Measurements from ENCODE around the gene SLK.

Gene SLK

GRCh38 chr10:104046651-104047050 lies 79.7 kb downstream of the SLK start:
- H3K36me3 ChIP-seq (ENCODE audit: insufficient read depth, insufficient read length, low read length) = no peaks in the 10 kb centered on the region
- H3K9me3 ChIP-seq (ENCODE audit: insufficient read depth, low read length) = no peaks in the 10 kb centered on the region
- H3K4me1 ChIP-seq (ENCODE audit: insufficient read depth, insufficient read length) = no peaks in the 10 kb centered on the region
- H3K9ac ChIP-seq (ENCODE audit: insufficient read length, low read depth) = no peak overlapping the region
- no peak overlapping the region for H3K4me3 ChIP-seq (ENCODE audit: insufficient read length, low read depth)
- no peaks in the 10 kb centered on the region for H3K27me3 ChIP-seq (ENCODE audit: insufficient read depth, insufficient read length)
- TF ChIP-seq YY1 (IDR thresholded peaks at IDR 0.05; ENCODE audit: insufficient read depth, insufficient read length) = no peak
- no peak for TF ChIP-seq ZNF274 (IDR thresholded peaks at IDR 0.05; ENCODE audit: low read depth, low read length)
- no peak for DNase-seq (ENCODE audit: low read depth, low spot score)

DNA sequence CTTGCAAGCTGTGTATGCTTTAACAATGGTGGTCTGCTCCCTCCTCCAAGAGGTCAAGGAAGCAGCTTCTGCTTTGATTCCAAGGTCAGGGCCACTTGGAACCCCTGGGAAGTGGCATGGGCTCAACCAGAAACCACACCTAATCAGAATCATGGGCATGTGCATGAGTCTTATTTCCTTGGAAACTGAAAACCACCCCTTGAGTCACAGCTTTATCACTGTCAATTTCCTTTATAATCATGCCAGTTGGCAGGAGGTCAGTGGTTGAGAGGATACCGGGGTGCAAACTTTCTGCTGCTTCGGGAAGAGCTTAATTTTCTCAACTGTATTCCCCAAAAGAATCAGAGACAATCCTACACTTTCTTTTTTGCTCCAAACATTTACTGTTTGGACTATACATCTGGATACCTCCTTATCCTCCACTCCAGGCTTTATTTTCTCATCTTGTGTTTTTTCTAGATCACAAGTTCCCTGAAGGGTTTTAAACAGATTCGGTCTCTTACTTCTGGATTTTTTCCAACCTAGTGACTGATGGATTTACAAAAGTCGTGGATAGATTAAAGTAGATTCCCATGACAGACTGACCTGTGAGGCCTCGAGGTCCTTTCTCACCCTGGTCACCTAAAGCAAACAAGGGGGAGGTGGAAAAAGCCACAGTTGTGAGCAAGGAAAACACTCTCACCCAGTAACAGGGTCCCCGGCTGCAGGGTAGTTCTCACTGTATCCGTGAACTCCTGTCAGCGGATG lies 82.7 kb downstream of the SLK start:
- TF ChIP-seq SUZ12 (IDR thresholded peaks at IDR 0.05; ENCODE audit: extremely low read depth, insufficient read depth, insufficient read length) = no peak
- TF ChIP-seq YY1 (IDR thresholded peaks at IDR 0.05; ENCODE audit: insufficient read depth, insufficient read length) = no peak
- no peak for TF ChIP-seq ZNF274 (IDR thresholded peaks at IDR 0.05; ENCODE audit: low read depth, low read length)
- no peaks in the 10 kb centered on the region for H3K27me3 ChIP-seq (ENCODE audit: insufficient read depth, insufficient read length)
- H3K36me3 ChIP-seq (ENCODE audit: insufficient read depth, insufficient read length, low read length) = no peaks in the 10 kb centered on the region
- H3K4me3 ChIP-seq (ENCODE audit: insufficient read length, low read depth) = no peak overlapping the region
- no peak overlapping the region for H3K9ac ChIP-seq (ENCODE audit: insufficient read length, low read depth)
- no peaks in the 10 kb centered on the region for H3K4me1 ChIP-seq (ENCODE audit: insufficient read depth, insufficient read length)
- no peak for DNase-seq (ENCODE audit: low read depth, low spot score)
- H3K9me3 ChIP-seq (ENCODE audit: insufficient read depth, low read length) = no peaks in the 10 kb centered on the region; the same call in 1 of the 2 replicates

GRCh38 chr10:104052431-104052830 lies 85.5 kb downstream of the SLK start:
- no peak for DNase-seq (ENCODE audit: low read depth, low spot score)
- Histone ChIP-seq H3K9ac (ENCODE audit: insufficient read length, low read depth) (no peak overlapping the region), H3K36me3 (ENCODE audit: insufficient read depth, insufficient read length, low read length) (no peaks in the 10 kb centered on the region), H3K9me3 (ENCODE audit: insufficient read depth, low read length) (no peaks in the 10 kb centered on the region; the same call in 1 of the 2 replicates), H3K27me3 (ENCODE audit: insufficient read depth, insufficient read length) (no peaks in the 10 kb centered on the region), H3K4me3 (ENCODE audit: insufficient read length, low read depth) (no peak overlapping the region), H3K4me1 (ENCODE audit: insufficient read depth, insufficient read length) (no peaks in the 10 kb centered on the region)
- TF ChIP-seq YY1 (IDR thresholded peaks at IDR 0.05; ENCODE audit: insufficient read depth, insufficient read length) (no peak), SUZ12 (IDR thresholded peaks at IDR 0.05; ENCODE audit: extremely low read depth, insufficient read depth, insufficient read length) (no peak), ZNF274 (IDR thresholded peaks at IDR 0.05; ENCODE audit: low read depth, low read length) (no peak)

- Histone ChIP-seq H3K27me3 (ENCODE audit: insufficient read depth, insufficient read length) (no peaks in the 10 kb centered on the region), H3K36me3 (ENCODE audit: insufficient read depth, insufficient read length, low read length) (no peaks in the 10 kb centered on the region), H3K4me1 (ENCODE audit: insufficient read depth, insufficient read length) (no peaks in the 10 kb centered on the region), H3K9me3 (ENCODE audit: insufficient read depth, low read length) (no peaks in the 10 kb centered on the region; the same call in 1 of the 2 replicates), H3K4me3 (ENCODE audit: insufficient read length, low read depth) (no peak overlapping the region), H3K9ac (ENCODE audit: insufficient read length, low read depth) (no peak overlapping the region)
- no peak for DNase-seq (ENCODE audit: low read depth, low spot score)
- TF ChIP-seq YY1 (IDR thresholded peaks at IDR 0.05; ENCODE audit: insufficient read depth, insufficient read length) = no peak
- no peak for TF ChIP-seq ZNF274 (IDR thresholded peaks at IDR 0.05; ENCODE audit: low read depth, low read length)
- no peak for TF ChIP-seq SUZ12 (IDR thresholded peaks at IDR 0.05; ENCODE audit: extremely low read depth, insufficient read depth, insufficient read length)
These were observed 86.3 kb downstream of the SLK start for GRCh38 chr10:104053201-104053600.

DNA sequence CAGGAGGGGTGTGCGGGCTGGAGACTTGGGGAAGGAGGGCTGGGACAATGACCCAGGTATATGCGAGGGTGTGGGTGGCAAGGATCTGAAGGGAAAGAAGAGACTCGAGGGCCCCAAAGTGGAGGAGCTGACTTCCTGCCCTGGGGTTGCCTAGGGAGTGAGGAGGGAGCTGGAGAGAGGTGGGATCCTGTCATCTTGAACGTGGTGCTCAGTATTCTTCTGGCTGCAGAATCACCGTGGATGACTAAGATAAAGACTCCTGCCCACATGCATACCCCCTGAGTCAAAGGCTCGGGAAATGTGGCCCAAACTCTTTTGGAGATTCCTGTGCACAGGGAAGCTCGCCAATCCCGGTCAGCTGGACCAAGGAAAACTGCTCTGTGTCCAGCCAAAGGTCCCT lies 87.5 kb downstream of the SLK start:
- no peak for DNase-seq (ENCODE audit: low read depth, low spot score)
- Histone ChIP-seq H3K9me3 (ENCODE audit: insufficient read depth, low read length) (no peaks in the 10 kb centered on the region; the same call in 1 of the 2 replicates), H3K4me1 (ENCODE audit: insufficient read depth, insufficient read length) (no peaks in the 10 kb centered on the region), H3K9ac (ENCODE audit: insufficient read length, low read depth) (no peak overlapping the region), H3K27me3 (ENCODE audit: insufficient read depth, insufficient read length) (no peaks in the 10 kb centered on the region), H3K4me3 (ENCODE audit: insufficient read length, low read depth) (no peak overlapping the region), H3K36me3 (ENCODE audit: insufficient read depth, insufficient read length, low read length) (no peaks in the 10 kb centered on the region)
- TF ChIP-seq YY1 (IDR thresholded peaks at IDR 0.05; ENCODE audit: insufficient read depth, insufficient read length) (no peak), SUZ12 (IDR thresholded peaks at IDR 0.05; ENCODE audit: extremely low read depth, insufficient read depth, insufficient read length) (no peak), ZNF274 (IDR thresholded peaks at IDR 0.05; ENCODE audit: low read depth, low read length) (no peak)

DNA sequence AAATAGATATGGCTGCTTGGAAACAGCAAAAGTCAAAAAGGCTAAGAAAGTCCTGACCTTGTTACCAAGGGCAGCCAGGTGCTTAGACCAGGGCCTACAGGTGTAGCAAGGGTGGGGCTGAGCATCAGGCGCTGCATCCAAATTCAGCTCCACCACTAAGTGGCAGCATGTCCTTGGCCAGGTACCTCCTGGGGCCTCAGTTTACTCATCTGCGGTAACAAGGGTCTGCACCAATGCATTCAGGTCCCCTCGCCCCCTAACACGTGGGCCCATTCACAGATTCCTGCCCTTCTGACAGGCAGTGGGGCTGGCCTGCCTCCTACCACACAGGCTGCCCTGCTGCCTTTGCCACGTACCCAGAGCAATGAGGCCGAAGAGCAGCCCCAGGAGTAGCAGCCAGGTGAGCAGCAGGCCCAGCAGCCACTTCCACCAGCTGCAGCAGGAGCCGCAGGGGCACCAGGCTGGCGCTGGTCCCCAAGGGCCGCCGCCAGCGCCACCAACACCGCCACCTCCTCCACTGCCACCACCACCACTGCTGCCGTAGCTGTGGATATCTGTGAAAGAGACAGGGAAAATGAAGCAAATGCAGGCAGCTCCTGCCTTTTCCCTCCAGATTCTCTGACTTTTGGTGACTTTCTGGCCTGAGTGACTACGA lies 89.8 kb downstream of the SLK start:
- TF ChIP-seq YY1 (IDR thresholded peaks at IDR 0.05; ENCODE audit: insufficient read depth, insufficient read length) = no peak
- no peak for TF ChIP-seq ZNF274 (IDR thresholded peaks at IDR 0.05; ENCODE audit: low read depth, low read length)
- no peak for TF ChIP-seq SUZ12 (IDR thresholded peaks at IDR 0.05; ENCODE audit: extremely low read depth, insufficient read depth, insufficient read length)
- Histone ChIP-seq H3K4me3 (ENCODE audit: insufficient read length, low read depth) (no peak overlapping the region), H3K4me1 (ENCODE audit: insufficient read depth, insufficient read length) (no peaks in the 10 kb centered on the region), H3K9me3 (ENCODE audit: insufficient read depth, low read length) (no peaks in the 10 kb centered on the region; the same call in 1 of the 2 replicates), H3K27me3 (ENCODE audit: insufficient read depth, insufficient read length) (no peaks in the 10 kb centered on the region), H3K36me3 (ENCODE audit: insufficient read depth, insufficient read length, low read length) (no peaks in the 10 kb centered on the region), H3K9ac (ENCODE audit: insufficient read length, low read depth) (no peak overlapping the region)
- no peak for DNase-seq (ENCODE audit: low read depth, low spot score)

DNA sequence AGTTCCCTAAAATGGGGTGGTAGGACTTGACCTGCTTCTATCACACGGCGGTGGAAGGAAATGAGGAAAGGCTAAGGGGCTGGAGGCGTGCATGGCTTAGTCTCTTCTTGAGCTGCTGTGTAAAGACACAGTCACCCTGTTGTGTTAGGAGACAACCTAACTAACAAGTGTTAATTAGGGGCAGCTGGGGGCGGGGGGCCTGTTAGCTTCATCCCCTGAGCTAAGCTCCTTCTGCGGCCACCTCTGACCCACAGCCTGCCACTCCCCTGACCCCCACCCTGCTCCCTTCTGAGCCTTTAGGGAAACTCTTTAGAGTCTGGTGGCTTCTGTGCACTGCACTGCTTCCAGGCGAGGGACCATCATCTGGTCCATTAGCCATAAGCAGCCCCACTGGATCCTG lies 90.8 kb downstream of the SLK start:
- Histone ChIP-seq H3K27me3 (ENCODE audit: insufficient read depth, insufficient read length) (no peaks in the 10 kb centered on the region), H3K4me3 (ENCODE audit: insufficient read length, low read depth) (no peak overlapping the region), H3K4me1 (ENCODE audit: insufficient read depth, insufficient read length) (no peaks in the 10 kb centered on the region), H3K9ac (ENCODE audit: insufficient read length, low read depth) (no peak overlapping the region), H3K9me3 (ENCODE audit: insufficient read depth, low read length) (no peaks in the 10 kb centered on the region; the same call in 1 of the 2 replicates), H3K36me3 (ENCODE audit: insufficient read depth, insufficient read length, low read length) (no peaks in the 10 kb centered on the region)
- no peak for DNase-seq (ENCODE audit: low read depth, low spot score)
- TF ChIP-seq YY1 (IDR thresholded peaks at IDR 0.05; ENCODE audit: insufficient read depth, insufficient read length) (no peak), ZNF274 (IDR thresholded peaks at IDR 0.05; ENCODE audit: low read depth, low read length) (no peak), SUZ12 (IDR thresholded peaks at IDR 0.05; ENCODE audit: extremely low read depth, insufficient read depth, insufficient read length) (no peak)
